Femur (tissue), 1 donor: Measurements from ENCODE around the gene RBM12.

Source experiments
- DNase-seq: peaks from one replicate; pipeline ENCODE4 v3.0.0-alpha.2; 2017

Gene RBM12

DNA sequence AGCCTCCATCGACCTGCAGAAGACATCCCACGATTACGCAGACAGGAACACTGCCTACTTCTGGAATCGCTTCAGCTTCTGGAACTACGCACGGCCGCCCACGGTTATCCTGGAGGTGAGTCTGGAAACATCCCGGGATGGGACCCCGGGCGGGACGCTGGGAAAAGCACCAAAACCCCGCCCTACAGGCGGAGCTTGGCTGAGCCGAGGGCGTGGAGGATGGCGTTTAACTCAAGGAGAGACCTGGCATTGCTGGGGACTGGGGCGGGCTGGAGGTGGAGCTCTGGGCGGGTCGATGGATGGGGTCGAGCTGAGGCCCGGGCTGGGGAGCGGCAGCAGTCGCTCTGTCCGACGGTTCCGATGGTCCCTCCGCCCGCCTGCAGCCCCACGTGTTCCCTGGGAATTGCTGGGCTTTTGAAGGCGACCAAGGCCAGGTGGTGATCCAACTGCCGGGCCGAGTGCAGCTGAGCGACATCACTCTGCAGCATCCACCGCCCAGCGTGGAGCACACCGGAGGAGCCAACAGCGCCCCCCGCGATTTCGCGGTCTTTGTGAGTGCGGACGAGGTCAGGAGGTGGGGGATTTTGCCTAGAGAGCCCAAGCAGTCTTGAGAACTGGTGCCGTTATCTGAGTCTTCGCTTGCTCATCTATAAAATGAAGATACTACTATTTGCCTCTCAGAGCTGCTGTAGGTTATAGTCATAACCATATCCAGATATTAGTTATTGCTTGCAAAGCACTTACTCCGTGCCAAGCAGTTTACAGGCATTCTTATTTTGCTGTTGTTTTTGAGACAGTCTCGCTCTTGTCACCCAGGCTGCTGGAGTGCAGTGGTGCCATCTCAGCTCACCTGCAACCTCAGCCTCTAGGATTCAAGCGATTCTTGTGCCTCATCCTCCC lies 45.3 kb downstream of the RBM12 start:
- peak; percentile 91 for DNase-seq

- peak; percentile 49 for DNase-seq
Observed at GRCh38 chr20:35618263-35619131, 46.2 kb downstream of the RBM12 start.

DNA sequence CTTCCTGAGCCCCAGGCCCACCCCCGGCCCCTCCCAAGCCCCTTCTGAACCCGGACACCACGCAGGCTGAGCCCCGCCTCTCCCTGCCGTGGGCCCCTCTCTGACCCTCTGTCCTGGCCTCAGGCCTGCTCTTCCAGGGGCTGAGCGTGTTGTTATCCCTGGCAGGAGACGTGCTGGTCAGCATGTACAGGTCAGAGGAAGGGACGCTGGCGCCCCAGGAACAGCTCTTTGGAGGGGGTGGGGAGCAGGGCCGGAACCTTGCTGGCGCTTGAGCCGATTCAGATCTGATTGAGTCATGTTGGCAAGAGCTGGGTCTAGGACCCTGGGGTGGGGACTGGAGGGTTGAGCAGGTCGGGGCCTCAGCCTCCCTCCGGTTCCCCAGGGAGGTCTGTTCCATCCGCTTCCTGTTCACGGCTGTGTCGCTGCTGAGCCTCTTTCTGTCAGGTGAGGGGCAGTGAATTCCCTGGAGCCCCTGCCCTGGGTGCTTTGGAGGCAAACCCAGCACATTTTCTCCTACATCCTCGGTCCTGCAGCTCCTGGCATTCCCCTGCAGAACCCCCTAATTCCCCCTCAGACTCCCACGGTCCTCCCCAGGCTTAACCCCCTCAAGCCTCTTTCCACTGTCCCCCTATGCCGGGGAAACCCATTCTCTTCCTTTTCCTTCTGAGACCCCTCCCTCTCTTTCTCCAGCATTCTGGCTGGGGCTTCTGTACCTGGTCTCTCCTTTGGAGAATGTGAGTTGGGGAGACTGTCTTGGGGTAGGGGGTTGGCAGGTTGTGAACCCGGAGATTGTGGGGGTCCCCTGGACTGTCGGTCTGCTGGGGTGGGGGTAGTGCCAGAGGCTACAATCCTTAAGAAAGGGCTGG lies 47.1 kb downstream of the RBM12 start:
- DNase-seq = peak; percentile 77

DNA sequence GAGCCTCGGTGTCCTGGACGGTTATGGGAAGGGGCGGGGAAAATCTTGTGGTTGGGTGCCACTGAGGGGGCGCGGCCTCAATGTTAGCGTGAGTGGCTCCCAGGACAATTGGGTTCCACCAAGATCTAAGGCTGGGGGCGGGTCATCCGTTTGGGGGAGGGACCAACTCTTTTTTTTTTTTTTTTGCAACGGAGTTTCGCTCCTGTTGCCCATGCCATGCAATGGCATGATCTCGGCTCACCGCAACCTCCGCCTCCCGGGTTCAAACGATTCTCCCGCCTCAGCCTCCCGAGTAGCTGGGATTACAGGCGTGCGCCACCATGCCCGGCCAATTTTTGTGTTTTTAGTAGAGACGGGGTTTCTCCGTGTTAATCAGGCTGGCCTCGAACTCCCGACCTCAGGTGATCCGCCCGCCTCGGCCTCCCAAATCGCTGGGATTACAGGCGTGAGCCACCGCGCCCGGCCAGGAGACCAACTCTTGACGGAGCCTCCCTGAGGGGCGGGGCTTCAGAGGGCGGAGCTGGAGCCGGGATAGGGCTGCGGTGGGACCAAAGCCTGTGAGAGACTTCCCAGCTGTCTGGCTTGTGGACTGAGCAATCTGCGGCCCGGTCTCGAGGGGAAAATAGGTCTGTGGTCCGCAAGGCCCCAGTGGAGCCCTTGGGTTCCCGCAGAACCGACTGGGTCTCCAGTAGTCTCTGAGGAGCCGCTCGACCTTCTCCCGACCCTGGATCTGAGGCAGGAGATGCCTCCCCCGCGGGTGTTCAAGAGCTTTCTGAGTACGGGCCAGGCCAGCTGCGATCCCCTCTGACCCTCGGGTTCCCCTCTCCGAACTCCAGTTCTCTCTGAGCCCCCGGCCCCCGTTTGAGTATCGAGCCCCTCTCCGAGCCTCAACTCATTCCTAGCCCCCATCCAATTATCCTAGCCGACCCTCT lies 48.0 kb downstream of the RBM12 start:
- peak; percentile 89 for DNase-seq

DNA sequence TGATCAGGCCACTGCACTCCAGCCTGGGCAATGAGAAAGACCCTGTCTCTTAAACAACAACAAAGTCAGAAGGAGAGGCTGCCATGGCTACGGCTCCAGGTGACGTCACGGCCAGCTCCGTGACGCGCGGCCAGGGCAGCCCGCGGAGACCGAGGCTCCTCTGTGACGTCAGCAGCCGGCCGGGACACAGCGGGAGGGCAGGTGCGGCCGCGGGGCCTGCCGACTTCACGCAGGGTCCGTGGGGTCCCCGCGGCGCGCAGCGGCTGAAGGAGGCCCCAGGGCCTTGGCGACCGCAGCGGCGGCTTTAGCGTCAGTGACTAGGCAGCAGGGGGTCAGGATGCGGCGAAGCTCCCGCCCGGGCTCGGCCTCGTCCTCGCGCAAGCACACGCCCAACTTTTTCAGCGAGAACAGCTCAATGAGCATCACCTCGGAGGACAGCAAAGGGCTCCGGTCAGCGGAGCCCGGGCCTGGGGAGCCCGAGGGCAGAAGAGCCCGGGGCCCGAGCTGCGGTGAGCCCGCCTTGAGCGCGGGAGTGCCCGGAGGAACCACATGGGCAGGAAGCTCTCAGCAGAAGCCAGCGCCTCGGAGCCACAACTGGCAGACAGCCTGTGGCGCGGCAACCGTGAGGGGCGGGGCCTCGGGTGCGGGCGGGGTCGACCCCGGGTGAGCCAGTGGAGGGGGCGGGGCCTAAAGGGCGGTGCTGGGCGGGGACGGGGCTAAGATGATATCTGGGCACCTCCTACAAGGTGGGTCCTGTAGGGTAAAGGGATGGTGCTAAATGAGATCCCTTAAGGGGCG lies 48.8 kb downstream of the RBM12 start, which contains the start of gene SPAG4:
SPAG4 (plus strand) TSS at position 163 of the 798 bp plus-strand sequence; CDS start at position 338, 175 bp downstream.
- peak; percentile 97 for DNase-seq

GRCh38 chr20:35611482-35611881 lies 53.2 kb downstream of the RBM12 start:
- no peak for DNase-seq

GRCh38 chr20:35610833-35611427 lies 53.8 kb downstream of the RBM12 start:
- no peak for DNase-seq

GRCh38 chr20:35607003-35607735 lies 57.5 kb downstream of the RBM12 start:
- no peak for DNase-seq

GRCh38 chr20:35606127-35606526 lies 58.6 kb downstream of the RBM12 start:
- no peak for DNase-seq

DNA sequence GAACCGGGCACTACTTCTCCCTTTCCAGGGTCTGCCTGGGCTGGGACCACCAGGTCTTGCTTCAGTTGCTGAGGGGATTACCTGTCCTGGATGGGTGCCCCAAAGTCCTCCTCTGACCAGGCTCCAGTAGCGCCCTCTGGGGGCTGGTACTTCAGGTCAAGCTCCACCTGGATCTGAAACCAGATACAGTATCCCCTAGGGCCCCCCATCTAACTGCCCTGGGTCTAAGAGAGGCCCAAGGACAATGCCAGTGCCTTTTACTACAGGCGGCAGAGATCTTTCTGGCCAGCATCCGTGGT lies 60.3 kb downstream of the RBM12 start:
- no peak for DNase-seq

GRCh38 chr20:35603695-35604448 lies 60.8 kb downstream of the RBM12 start:
- no peak for DNase-seq

DNA sequence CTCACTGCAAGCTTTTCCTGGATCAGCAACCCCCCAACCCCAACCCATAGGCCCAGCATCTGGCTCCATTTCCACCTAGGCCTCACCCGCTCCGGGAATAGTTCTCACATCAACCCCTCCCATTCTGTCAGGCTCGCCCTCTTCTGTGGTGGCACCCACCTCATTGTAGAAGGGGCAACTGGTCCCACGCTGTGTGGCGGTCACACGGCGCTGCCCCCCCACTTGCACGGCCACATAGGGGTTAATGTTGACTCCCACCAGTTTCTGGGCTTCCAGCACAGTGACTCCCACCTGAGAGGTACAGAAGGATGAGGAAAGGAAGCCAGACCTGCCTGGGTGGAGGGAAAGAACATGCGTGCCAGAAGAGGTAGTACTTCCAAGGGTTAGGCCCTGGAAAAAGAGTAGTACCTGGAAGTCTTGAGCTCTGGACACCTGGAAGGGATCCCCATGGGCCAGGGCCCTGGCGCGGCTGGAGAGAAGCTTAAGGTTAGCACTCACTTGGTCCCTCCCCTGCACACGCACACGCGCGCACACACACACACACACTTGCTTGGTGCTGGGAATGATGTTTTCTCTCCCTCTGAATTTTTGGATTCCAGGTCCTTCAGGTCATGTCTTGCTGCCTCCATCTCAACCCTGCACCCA lies 61.7 kb downstream of the RBM12 start:
- DNase-seq = no peak

DNA sequence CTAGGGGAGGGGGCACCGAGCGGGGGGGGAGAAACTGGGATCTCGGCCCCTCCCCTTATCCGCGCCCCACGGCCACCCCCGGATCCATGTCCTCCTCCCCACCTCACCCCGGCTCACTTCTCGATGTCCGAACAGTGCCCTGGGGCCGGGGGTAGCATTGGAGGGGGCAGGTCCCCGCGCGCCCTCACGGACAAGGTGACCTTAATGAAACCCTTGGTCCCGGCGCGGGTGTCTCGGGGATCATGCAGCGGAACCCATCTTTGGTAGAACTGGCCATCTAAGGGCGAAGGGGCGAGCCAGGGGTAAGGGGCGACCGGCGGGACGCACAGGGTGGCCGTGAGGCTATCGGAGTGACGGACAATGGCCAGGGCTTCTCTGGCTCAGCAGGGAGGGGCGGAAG lies 62.7 kb downstream of the RBM12 start:
- DNase-seq = no peak

- DNase-seq = peak; percentile 90
Observed at GRCh38 chr20:35600993-35601973, 63.4 kb downstream of the RBM12 start.

- DNase-seq = no peak
Observed at GRCh38 chr20:35600176-35600992, 64.3 kb downstream of the RBM12 start.

GRCh38 chr20:35599776-35600120 lies 65.0 kb downstream of the RBM12 start:
- no peak for DNase-seq
